ENCODE results near the gene JPH2. TPM values are rescaled to one million over a fixed set of nuclear protein-coding genes. Genes with fewer than 3 reads are reported as not detected.

Gene JPH2
- total RNA-seq, 2 donors from 2014 or later, result 0.09 to 0.42 TPM

GRCh38 chr20:44120676-44121425 lies 66.1 kb downstream of the JPH2 start:
- Mint-ChIP-seq H3K9me3 (no peaks in the 10 kb centered on the region), H3K27me3 (peaks cover 37% of the 10 kb centered on the region), H3K27ac (no peak overlapping the region), H3K4me3 (no peak overlapping the region), H3K36me3 (ENCODE audit: low read depth) (no peaks in the 10 kb centered on the region), H3K4me1 (no peaks in the 10 kb centered on the region)
- no peak for ATAC-seq (replicated peaks)

- Mint-ChIP-seq H3K9me3 (no peaks in the 10 kb centered on the region), H3K36me3 (ENCODE audit: low read depth) (no peaks in the 10 kb centered on the region), H3K4me1 (no peaks in the 10 kb centered on the region), H3K4me3 (no peak overlapping the region), H3K27me3 (peaks cover 44% of the 10 kb centered on the region), H3K27ac (no peak overlapping the region)
- no peak for ATAC-seq (replicated peaks)
Measured at GRCh38 chr20:44118185-44119033, 68.6 kb downstream of the JPH2 start.

GRCh38 chr20:44117296-44118184 lies 69.4 kb downstream of the JPH2 start:
- Mint-ChIP-seq H3K9me3 (no peaks in the 10 kb centered on the region), H3K27ac (no peak overlapping the region)
- no peak for ATAC-seq (replicated peaks)

GRCh38 chr20:44115762-44116644 lies 71.0 kb downstream of the JPH2 start:
- Mint-ChIP-seq H3K9me3 (no peaks in the 10 kb centered on the region), H3K27me3 (peaks cover 32% of the 10 kb centered on the region), H3K36me3 (ENCODE audit: low read depth) (no peaks in the 10 kb centered on the region), H3K4me3 (no peak overlapping the region), H3K4me1 (no peaks in the 10 kb centered on the region), H3K27ac (no peak overlapping the region)
- ATAC-seq (replicated peaks), result no peak

More at GRCh38 chr20:44117296-44118184, 69.4 kb downstream of the JPH2 start:
- H3K36me3 Mint-ChIP-seq (ENCODE audit: low read depth), result no peaks in the 10 kb centered on the region
- H3K4me1 Mint-ChIP-seq, result no peaks in the 10 kb centered on the region
- H3K27me3 Mint-ChIP-seq, result peaks cover 38% of the 10 kb centered on the region
- H3K4me3 Mint-ChIP-seq, result no peak overlapping the region

GRCh38 chr20:44115181-44115580 lies 71.8 kb downstream of the JPH2 start:
- H3K36me3 Mint-ChIP-seq (ENCODE audit: low read depth), result no peaks in the 10 kb centered on the region
- H3K27me3 Mint-ChIP-seq, result peaks cover 30% of the 10 kb centered on the region
- H3K4me1 Mint-ChIP-seq, result no peaks in the 10 kb centered on the region
- no peak overlapping the region for H3K4me3 Mint-ChIP-seq
- no peaks in the 10 kb centered on the region for H3K9me3 Mint-ChIP-seq
- no peak overlapping the region for H3K27ac Mint-ChIP-seq
- ATAC-seq (replicated peaks), result no peak

GRCh38 chr20:44113618-44114376 lies 73.2 kb downstream of the JPH2 start:
- ATAC-seq (replicated peaks), result no peak
- no peak overlapping the region for H3K4me3 Mint-ChIP-seq
- H3K27ac Mint-ChIP-seq, result no peak overlapping the region
- H3K9me3 Mint-ChIP-seq, result no peaks in the 10 kb centered on the region
- no peaks in the 10 kb centered on the region for H3K36me3 Mint-ChIP-seq (ENCODE audit: low read depth)
- no peaks in the 10 kb centered on the region for H3K4me1 Mint-ChIP-seq
- H3K27me3 Mint-ChIP-seq, result peaks cover 35% of the 10 kb centered on the region

GRCh38 chr20:44112889-44113617 lies 73.9 kb downstream of the JPH2 start:
- Mint-ChIP-seq H3K27me3 (peaks cover 38% of the 10 kb centered on the region), H3K36me3 (ENCODE audit: low read depth) (no peaks in the 10 kb centered on the region), H3K4me1 (no peaks in the 10 kb centered on the region), H3K9me3 (peaks cover 2% of the 10 kb centered on the region), H3K4me3 (no peak overlapping the region), H3K27ac (no peak overlapping the region)
- ATAC-seq (replicated peaks), result no peak

- no peak overlapping the region for H3K4me3 Mint-ChIP-seq
- H3K36me3 Mint-ChIP-seq (ENCODE audit: low read depth), result no peaks in the 10 kb centered on the region
- H3K9me3 Mint-ChIP-seq, result peaks cover 8% of the 10 kb centered on the region
- H3K4me1 Mint-ChIP-seq, result no peaks in the 10 kb centered on the region
- peaks cover 40% of the 10 kb centered on the region for H3K27me3 Mint-ChIP-seq
- no peak for ATAC-seq (replicated peaks)
- H3K27ac Mint-ChIP-seq, result no peak overlapping the region
Measured at GRCh38 chr20:44112456-44112855, 74.5 kb downstream of the JPH2 start.

GRCh38 chr20:44111712-44112335 lies 75.2 kb downstream of the JPH2 start:
- peaks cover 9% of the 10 kb centered on the region for H3K9me3 Mint-ChIP-seq
- no peaks in the 10 kb centered on the region for H3K36me3 Mint-ChIP-seq (ENCODE audit: low read depth)
- H3K27ac Mint-ChIP-seq, result no peak overlapping the region
- H3K4me3 Mint-ChIP-seq, result no peak overlapping the region
- no peaks in the 10 kb centered on the region for H3K4me1 Mint-ChIP-seq
- peaks cover 43% of the 10 kb centered on the region for H3K27me3 Mint-ChIP-seq
- ATAC-seq (replicated peaks), result no peak

GRCh38 chr20:44110816-44111568 lies 76.0 kb downstream of the JPH2 start:
- no peak overlapping the region for H3K4me3 Mint-ChIP-seq

GRCh38 chr20:44109951-44110361 lies 77.0 kb downstream of the JPH2 start:
- no peaks in the 10 kb centered on the region for H3K36me3 Mint-ChIP-seq (ENCODE audit: low read depth)
- no peaks in the 10 kb centered on the region for H3K4me1 Mint-ChIP-seq
- H3K27me3 Mint-ChIP-seq, result peaks cover 50% of the 10 kb centered on the region
- peaks cover 9% of the 10 kb centered on the region for H3K9me3 Mint-ChIP-seq
- H3K27ac Mint-ChIP-seq, result no peak overlapping the region
- no peak for ATAC-seq (replicated peaks)
- no peak overlapping the region for H3K4me3 Mint-ChIP-seq

More at GRCh38 chr20:44110816-44111568, 76.0 kb downstream of the JPH2 start:
- Mint-ChIP-seq H3K27me3 (peaks cover 47% of the 10 kb centered on the region), H3K36me3 (ENCODE audit: low read depth) (no peaks in the 10 kb centered on the region), H3K27ac (no peak overlapping the region), H3K4me1 (no peaks in the 10 kb centered on the region), H3K9me3 (peaks cover 9% of the 10 kb centered on the region)
- ATAC-seq (replicated peaks), result no peak

GRCh38 chr20:44106615-44107014 lies 80.4 kb downstream of the JPH2 start:
- H3K36me3 Mint-ChIP-seq (ENCODE audit: low read depth), result no peaks in the 10 kb centered on the region
- no peak for ATAC-seq (replicated peaks)
- no peaks in the 10 kb centered on the region for H3K4me1 Mint-ChIP-seq
- H3K4me3 Mint-ChIP-seq, result no peak overlapping the region
- H3K27me3 Mint-ChIP-seq, result peaks cover 69% of the 10 kb centered on the region
- no peak overlapping the region for H3K27ac Mint-ChIP-seq
- peaks cover 9% of the 10 kb centered on the region for H3K9me3 Mint-ChIP-seq

Measured in activated T-helper 17 cell treated with anti-CD3 and anti-CD28 coated beads, Interleukin-2, amount 50 U/mL, for 72 hours (primary cell).